Liver (tissue), 9 donors: ENCODE data around the gene FCHO2. TPM values are rescaled to one million over a fixed set of nuclear protein-coding genes. Genes with fewer than 3 reads are reported as not detected.

Experiments used
- DNase-seq: peaks from one replicate; pipeline ENCODE4 v3.0.0-alpha.2; 2017; ENCODE audit warnings: low spot score
- H3K27ac ChIP-seq, 2 donors: one replicate each; pipeline ENCODE4 v1.7.0; 2013; ENCODE audit warnings: inconsistent platforms in 2 of 2, low read length in 2 of 2, control low read depth in 1 of 2, low read depth in 1 of 2, mild to moderate bottlenecking in 1 of 2
- H3K27me3 ChIP-seq, 4 donors: one replicate each; pipeline versions ENCODE4 v1.6.1 to v1.7.0; 2013; ENCODE audit warnings: low read length in 3 of 4, inconsistent platforms in 1 of 4, mild to moderate bottlenecking in 1 of 4, moderate library complexity in 1 of 4; ENCODE audit not compliant: control insufficient read depth in 4 of 4, insufficient read depth in 4 of 4
- H3K36me3 ChIP-seq, 4 donors: one replicate each; pipeline versions ENCODE4 v1.6.1 to v1.7.0; 2013; ENCODE audit warnings: low read length in 3 of 4, mild to moderate bottlenecking in 3 of 4, low read depth in 1 of 4, moderate library complexity in 1 of 4; ENCODE audit not compliant: control insufficient read depth in 4 of 4, insufficient read depth in 3 of 4
- H3K4me1 ChIP-seq, 4 donors: one replicate each; pipeline versions ENCODE4 v1.6.1 to v1.7.0; 2013; ENCODE audit warnings: low read length in 3 of 4, mild to moderate bottlenecking in 3 of 4, moderate library complexity in 1 of 4; ENCODE audit not compliant: control insufficient read depth in 4 of 4, insufficient read depth in 4 of 4
- H3K4me3 ChIP-seq, 3 donors: one replicate each; pipeline versions ENCODE4 v1.6.1 to v1.7.0; 2013; ENCODE audit warnings: low read length in 3 of 3, control low read depth in 1 of 3, low read depth in 1 of 3, mild to moderate bottlenecking in 1 of 3
- H3K9ac ChIP-seq, 2 donors: one replicate each; pipeline ENCODE4 v1.7.0; 2013; ENCODE audit warnings: low read length in 2 of 2, mild to moderate bottlenecking in 2 of 2, moderate library complexity in 2 of 2, control low read depth in 1 of 2, low read depth in 1 of 2
- H3K9me3 ChIP-seq, 4 donors: one replicate each; pipeline versions ENCODE4 v1.6.1 to v1.7.0; 2013; ENCODE audit warnings: low read length in 3 of 4; ENCODE audit not compliant: control insufficient read depth in 4 of 4
- ATF3 ChIP-seq: IDR thresholded peaks from 2 replicates; pipeline ENCODE4 v1.6.1; 2016; ENCODE audit warnings: antibody characterized with exemption
- CTCF ChIP-seq: fragments of 150-350 bp; IDR thresholded peaks from 2 replicates; pipeline ENCODE4 v1.5.1; 2017; ENCODE audit warnings: improper control_type of control experiment, low read depth, low read length; ENCODE audit not compliant: missing input control
- EGR1 ChIP-seq, 2 donors: IDR thresholded peaks; 2 replicates each; pipeline ENCODE4 v1.6.1; 2016 to 2018; ENCODE audit warnings: antibody characterized with exemption in 2 of 2, low read depth in 2 of 2
- FOXA1 ChIP-seq: IDR thresholded peaks from 2 replicates; pipeline ENCODE4 v1.6.1; 2016; ENCODE audit warnings: antibody characterized with exemption
- FOXA2 ChIP-seq: IDR thresholded peaks from 2 replicates; pipeline ENCODE4 v1.6.1; 2016; ENCODE audit warnings: antibody characterized with exemption
- GABPA ChIP-seq, 2 donors: IDR thresholded peaks in 1 of 2; conservative IDR thresholded peaks in 1 of 2; 2 replicates each; pipeline ENCODE4 v1.6.1; 2016; ENCODE audit warnings: antibody characterized with exemption in 2 of 2, mild to moderate bottlenecking in 1 of 2, moderate library complexity in 1 of 2
- HNF4A ChIP-seq, 2 donors: conservative IDR thresholded peaks; 2 replicates each; pipeline ENCODE4 v1.6.1; 2016; ENCODE audit warnings: antibody characterized with exemption in 2 of 2, mild to moderate bottlenecking in 2 of 2
- HNF4G ChIP-seq: IDR thresholded peaks from 2 replicates; pipeline ENCODE4 v1.6.1; 2016; ENCODE audit warnings: antibody characterized with exemption
- JUND ChIP-seq, 2 donors: IDR thresholded peaks; 2 replicates each; pipeline ENCODE4 v1.6.1; 2016; ENCODE audit warnings: antibody characterized with exemption in 2 of 2
- MAX ChIP-seq: IDR thresholded peaks from 2 replicates; pipeline ENCODE4 v1.6.1; 2016; ENCODE audit warnings: antibody characterized with exemption
- RAD21 ChIP-seq, 2 donors: IDR thresholded peaks; 2 replicates each; pipeline ENCODE4 v1.6.1; 2016; ENCODE audit warnings: antibody characterized with exemption in 2 of 2, mild to moderate bottlenecking in 2 of 2
- REST ChIP-seq: IDR thresholded peaks from 2 replicates; pipeline ENCODE4 v1.6.1; 2016; ENCODE audit warnings: antibody characterized with exemption, mild to moderate bottlenecking
- RXRA ChIP-seq, 2 donors: IDR thresholded peaks; 2 replicates each; pipeline ENCODE4 v1.6.1; 2017 to 2018; ENCODE audit warnings: antibody characterized with exemption in 2 of 2, mild to moderate bottlenecking in 1 of 2
- SP1 ChIP-seq: IDR thresholded peaks from 2 replicates; pipeline ENCODE4 v1.6.1; 2018; ENCODE audit warnings: antibody characterized with exemption, mild to moderate bottlenecking
- TAF1 ChIP-seq: conservative IDR thresholded peaks from 2 replicates; pipeline ENCODE4 v1.6.1; 2016; ENCODE audit warnings: antibody characterized with exemption, mild to moderate bottlenecking
- YY1 ChIP-seq: IDR thresholded peaks from 2 replicates; pipeline ENCODE4 v1.6.1; 2016; ENCODE audit warnings: antibody characterized with exemption, mild to moderate bottlenecking
- polyA plus RNA-seq, 2 donors: library from polyadenylated mRNA; stranded (reverse) in 1 of 2; unstranded in 1 of 2; fragments of 200-250 nt in 1 of 2; fragments of >200 nt in 1 of 2; fragmentation: Nextera tagmentation in 1 of 2; extraction: Ambion mirVana in 1 of 2; gene quantifications; one replicate each; pipeline versions ENCODE4 v1.2.1 to v1.2.3, GENCODE V29; 2013 to 2015
- total RNA-seq, 2 donors: library from RNA; depleted of rRNA; stranded (reverse); fragments of >200 nt; gene quantifications; one replicate each; pipeline ENCODE4 v1.2.3, GENCODE V29; 2014
- donor health status: healthy.
- donor health status: healthy.
- donor health status: healthy.
- donor health status: healthy.
- donor health status: healthy.

FCHO2 gene
- total and polyA plus RNA-seq, 4 donors: 5.3 to 37.5 (median 9.3) TPM

GRCh38 chr5:72943307-72943706 is 12.5 kb upstream of the FCHO2 start:
- Histone ChIP-seq H3K4me3 (no peak overlapping the region), H3K27ac (no peak overlapping the region), H3K9ac (no peak overlapping the region), H3K4me1 (peaks cover 0 to 4% (median 1%) of the 10 kb centered on the region in 4 donors), H3K9me3 (no peaks in the 10 kb centered on the region), H3K36me3 (no peaks in the 10 kb centered on the region), H3K27me3 (no peaks in the 10 kb centered on the region)
- DNase-seq: no peak
- no peak for TF ChIP-seq GABPA (IDR thresholded peaks at IDR 0.05 in 1 of 2, conservative IDR thresholded peaks at IDR 0.05 in 1 of 2)
- no peak for TF ChIP-seq CTCF
- no peak for TF ChIP-seq FOXA1
- no peak for TF ChIP-seq SP1
- no peak for TF ChIP-seq RAD21 (IDR thresholded peaks at IDR 0.05)
- TF ChIP-seq HNF4G: no peak
- TF ChIP-seq EGR1 (IDR thresholded peaks at IDR 0.05; ENCODE audit: low read depth in 2 of 2): no peak
- no peak for TF ChIP-seq JUND (IDR thresholded peaks at IDR 0.05)
- no peak for TF ChIP-seq YY1
- no peak for TF ChIP-seq HNF4A (conservative IDR thresholded peaks at IDR 0.05)
- no peak for TF ChIP-seq MAX
- no peak for TF ChIP-seq TAF1
- TF ChIP-seq RXRA (IDR thresholded peaks at IDR 0.05): no peak

GRCh38 chr5:72947498-72947897 is 8.3 kb upstream of the FCHO2 start:
- Histone ChIP-seq H3K9ac (no peak overlapping the region), H3K27ac (no peak overlapping the region), H3K9me3 (no peaks in the 10 kb centered on the region), H3K4me3 (no peak overlapping the region), H3K4me1 (peaks cover 0 to 2% (median 0%) of the 10 kb centered on the region in 4 donors), H3K36me3 (no peaks in the 10 kb centered on the region), H3K27me3 (no peaks in the 10 kb centered on the region)
- TF ChIP-seq JUND (IDR thresholded peaks at IDR 0.05): no peak
- no peak for TF ChIP-seq ATF3
- TF ChIP-seq FOXA2: no peak
- no peak for TF ChIP-seq TAF1
- no peak for TF ChIP-seq CTCF
- no peak for DNase-seq

- H3K4me3 ChIP-seq: no peak overlapping the region
- no peak for DNase-seq
- no peaks in the 10 kb centered on the region for H3K27me3 ChIP-seq
- H3K4me1 ChIP-seq: peaks cover 0 to 2% (median 0%) of the 10 kb centered on the region in 4 donors
- no peak overlapping the region for H3K9ac ChIP-seq
- H3K27ac ChIP-seq: no peak overlapping the region
- no peaks in the 10 kb centered on the region for H3K9me3 ChIP-seq
- TF ChIP-seq ATF3 (no peak), FOXA2 (no peak), MAX (no peak), REST (no peak), JUND (IDR thresholded peaks at IDR 0.05) (no peak), RXRA (IDR thresholded peaks at IDR 0.05) (no peak)
- no peaks in the 10 kb centered on the region for H3K36me3 ChIP-seq
Measured at GRCh38 chr5:72949481-72949880, 6.4 kb upstream of the FCHO2 start.
